NCI-H2171 (cell line): ENCODE data around the gene ANKS1B.
"Not testable (repeated sequence)": the region's sequence is repeated elsewhere in the genome, so short reads cannot be mapped to it uniquely, and the experiment has no call there.

ENCODE experiments used
- DNase-seq: peaks from one replicate; lab custom pipeline; 2025; lab: John Stamatoyannopoulos, UW

Gene ANKS1B

GRCh38 chr12:99870085-99870484 lies 114.7 kb downstream of the ANKS1B start:
- DNase-seq: no peak

- DNase-seq: no peak
Measured at GRCh38 chr12:99861731-99862130, 123.0 kb downstream of the ANKS1B start.

DNA sequence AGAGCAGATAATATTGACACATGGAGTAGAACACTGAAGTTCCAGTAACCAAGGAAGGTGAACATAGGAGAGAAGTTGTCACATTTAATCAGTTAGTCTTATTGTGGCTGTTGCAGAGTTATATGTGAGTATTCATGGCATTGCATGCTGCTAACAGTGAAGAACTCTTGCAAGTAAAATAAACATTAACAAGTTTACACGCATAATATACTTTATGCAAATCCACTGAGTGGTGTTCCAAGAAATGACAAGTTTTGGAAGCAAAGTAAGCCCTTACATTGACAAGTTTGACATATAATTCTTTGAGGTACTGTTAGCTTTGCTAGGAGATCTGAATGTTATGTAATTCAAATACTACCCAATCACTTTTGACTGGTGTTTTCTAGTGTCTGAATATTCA lies 125.6 kb downstream of the ANKS1B start:
- DNase-seq: no peak

GRCh38 chr12:99852666-99853065 lies 132.1 kb downstream of the ANKS1B start:
- DNase-seq: no peak

- DNase-seq: no peak
Measured at GRCh38 chr12:99847936-99848335, 136.8 kb downstream of the ANKS1B start.

GRCh38 chr12:99834710-99835109 lies 150.0 kb downstream of the ANKS1B start:
- no peak for DNase-seq

- no peak for DNase-seq
Measured at GRCh38 chr12:99833397-99833796, 151.3 kb downstream of the ANKS1B start.

- peak; percentile 95 for DNase-seq
Measured at GRCh38 chr12:99824900-99825542, 159.7 kb downstream of the ANKS1B start.

DNA sequence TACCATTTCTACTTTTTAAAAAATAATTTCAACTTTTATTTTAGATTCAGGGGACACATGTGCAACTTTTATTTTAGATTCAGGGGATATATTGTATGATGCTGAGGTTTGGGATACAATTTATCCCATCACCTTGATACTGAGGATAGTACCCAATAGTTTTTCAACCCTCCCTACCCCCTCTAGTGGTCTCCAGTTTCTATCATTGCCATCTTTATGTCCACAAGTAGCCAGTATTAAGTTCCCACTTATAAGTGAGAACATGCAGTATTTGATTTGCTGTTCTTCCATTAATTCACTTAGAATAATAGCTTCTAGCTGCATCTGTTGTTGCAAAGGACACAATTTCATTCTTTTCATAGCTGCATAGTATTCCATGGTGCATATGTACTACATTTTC lies 162.5 kb downstream of the ANKS1B start:
- DNase-seq: no peak

DNA sequence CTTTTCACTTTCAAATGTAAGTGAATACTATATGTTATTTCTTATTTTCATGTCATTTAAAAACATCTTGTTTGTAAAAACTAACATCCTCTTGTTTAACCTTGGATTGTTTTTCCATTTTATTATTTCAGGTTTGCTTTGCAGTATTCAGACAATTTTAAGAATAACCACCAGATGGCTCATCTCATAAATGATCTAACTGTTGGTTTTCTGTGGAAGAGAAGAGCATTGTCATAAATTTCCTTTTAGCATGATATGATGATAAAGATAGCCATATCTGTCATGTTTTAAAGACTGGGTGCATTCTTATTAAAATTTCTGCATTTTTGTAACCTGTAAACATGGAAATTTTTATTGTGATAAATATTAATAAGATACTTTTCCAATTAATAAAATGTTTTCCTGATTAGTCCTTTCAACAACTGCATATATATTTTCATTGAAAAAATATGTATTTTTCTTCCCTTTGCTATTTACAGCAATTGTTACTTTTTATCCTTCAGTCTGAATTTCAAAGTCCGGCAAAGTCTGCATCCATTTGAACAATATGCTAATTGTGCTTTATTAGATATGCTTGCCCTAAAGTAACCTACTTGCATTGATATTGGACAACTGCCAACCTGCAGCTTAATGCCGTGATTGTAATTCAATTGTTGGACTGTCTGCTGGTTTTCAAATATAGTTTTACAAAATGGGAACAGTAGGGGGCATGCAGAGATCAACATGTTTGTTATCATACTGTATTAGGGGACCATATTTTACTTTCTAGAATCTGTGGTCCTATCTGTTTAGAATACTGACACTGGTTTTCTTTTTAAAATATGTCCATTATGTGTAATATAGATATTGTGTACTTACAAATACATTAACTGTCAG lies 173.8 kb downstream of the ANKS1B start:
- DNase-seq: peak; percentile 79

GRCh38 chr12:99809909-99810308 lies 174.8 kb downstream of the ANKS1B start:
- no peak for DNase-seq

DNA sequence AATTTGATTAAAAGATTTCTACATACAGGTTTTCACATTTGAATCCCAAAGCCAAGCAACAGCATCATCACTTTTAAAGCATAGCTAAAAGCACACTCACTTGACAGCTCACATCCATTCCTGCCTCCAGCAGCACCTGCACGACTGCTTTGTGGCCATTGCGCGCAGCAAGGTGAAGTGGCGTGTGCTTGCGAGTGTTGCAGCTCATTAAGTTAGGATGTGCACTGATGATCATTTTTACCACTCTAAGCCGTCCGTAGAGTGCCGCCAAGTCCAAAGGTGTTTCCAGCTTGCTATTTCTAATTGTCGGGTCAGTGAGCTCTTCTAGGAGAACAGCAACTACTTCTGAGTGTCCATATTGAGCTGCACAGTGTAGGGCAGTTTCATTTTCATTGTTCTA lies 178.4 kb downstream of the ANKS1B start:
- DNase-seq: no peak

GRCh38 chr12:99804715-99805114 lies 180.0 kb downstream of the ANKS1B start:
- DNase-seq: no peak

DNA sequence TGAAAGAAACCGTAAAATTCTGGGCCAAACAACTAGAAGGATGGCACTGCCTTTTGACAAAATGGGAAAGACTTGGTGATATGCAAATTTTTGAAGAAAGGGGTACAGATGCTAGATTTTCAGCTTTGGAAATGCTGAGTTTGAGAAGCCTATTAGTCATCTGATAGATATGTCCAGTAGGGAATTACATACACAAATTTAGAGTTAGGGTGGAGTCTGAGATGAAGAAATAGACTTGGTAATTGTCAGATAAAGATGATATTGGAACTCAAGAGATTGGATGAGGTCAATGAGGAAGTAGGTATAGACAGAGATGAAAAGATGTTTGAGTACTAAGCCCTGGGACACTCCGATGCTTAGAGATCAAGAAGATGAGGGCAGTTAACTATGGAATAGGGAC lies 184.1 kb downstream of the ANKS1B start:
- DNase-seq: no peak

- DNase-seq: not testable (repeated sequence)
Measured at GRCh38 chr12:99797931-99798330, 186.8 kb downstream of the ANKS1B start.

- DNase-seq: no peak
Measured at GRCh38 chr12:99783421-99783820, 201.3 kb downstream of the ANKS1B start.

DNA sequence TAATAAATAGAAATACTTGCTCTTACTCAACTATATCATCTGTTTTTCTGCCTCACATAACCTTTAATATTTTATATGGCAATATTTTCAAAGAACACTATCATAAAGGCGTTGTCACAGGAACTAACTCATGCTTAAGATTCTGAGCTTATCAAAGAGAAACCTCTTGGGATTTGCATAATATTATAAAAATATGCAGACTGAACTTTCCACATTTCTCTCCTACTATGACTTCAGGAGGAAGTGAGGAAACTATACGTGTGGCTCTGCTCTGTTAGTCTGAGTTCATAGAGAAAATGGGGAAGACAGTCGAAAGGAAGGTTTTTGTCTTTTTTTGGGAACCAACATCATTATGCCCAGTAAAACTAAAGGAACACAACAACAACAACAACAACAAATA lies 212.5 kb downstream of the ANKS1B start:
- DNase-seq: no peak

- DNase-seq: no peak
Measured at GRCh38 chr12:99771659-99772058, 213.1 kb downstream of the ANKS1B start.

- DNase-seq: no peak
Measured at GRCh38 chr12:99769396-99769980, 215.2 kb downstream of the ANKS1B start.

DNA sequence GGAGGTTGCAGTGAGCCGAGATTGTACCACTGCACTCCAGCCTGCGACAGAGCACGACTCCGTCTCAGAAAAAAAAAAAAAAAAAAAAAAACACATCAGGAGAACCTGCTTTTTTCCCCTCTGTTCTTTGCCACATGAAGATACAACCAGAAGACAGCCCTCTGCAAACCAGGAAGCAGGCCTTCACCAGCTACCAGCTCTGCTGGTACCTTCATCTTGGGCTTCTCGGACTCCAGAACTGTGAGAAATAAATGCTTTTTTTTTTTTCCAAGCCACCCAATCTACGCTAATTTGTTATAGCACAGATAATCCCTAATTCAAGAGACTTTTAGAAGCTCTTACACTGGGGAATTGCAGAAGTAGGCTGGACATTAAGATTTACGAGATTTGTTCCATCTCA lies 216.0 kb downstream of the ANKS1B start:
- DNase-seq: no peak

DNA sequence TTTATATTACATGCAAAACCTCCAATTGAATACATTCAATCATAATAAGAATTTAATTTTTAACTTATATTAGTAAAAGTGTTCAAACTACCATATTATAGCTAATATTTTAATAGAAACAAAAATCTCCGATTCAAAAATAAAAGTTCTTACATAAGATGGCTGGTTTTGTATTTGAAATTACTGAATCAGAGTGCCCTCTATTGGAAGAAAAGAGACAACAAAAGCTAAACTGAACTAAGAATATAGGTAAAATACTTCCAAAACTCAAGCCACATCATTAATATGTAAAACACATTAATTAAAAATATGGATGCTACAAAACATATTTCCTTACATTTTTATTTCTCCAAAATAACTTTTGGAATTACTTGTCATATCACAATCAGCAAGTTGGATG lies 216.9 kb downstream of the ANKS1B start:
- DNase-seq: peak; percentile 7

DNA sequence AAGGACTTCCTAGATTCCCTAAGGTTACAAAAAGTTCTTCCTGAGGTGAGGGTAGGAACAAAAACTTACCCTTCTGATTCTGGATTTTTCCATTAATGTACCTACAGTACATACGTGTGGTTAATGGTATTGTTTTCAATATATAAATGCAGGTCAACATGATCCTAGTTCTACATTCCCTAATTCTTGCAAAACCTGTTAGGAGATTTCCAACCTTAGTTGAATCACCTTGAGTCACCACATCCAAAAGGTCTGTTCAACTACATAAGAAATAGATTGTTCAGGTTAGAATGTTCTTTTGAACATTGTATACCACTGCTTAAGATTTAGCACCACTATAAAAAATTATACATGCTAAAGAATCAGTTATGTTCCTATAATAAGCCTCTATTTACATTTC lies 218.3 kb downstream of the ANKS1B start:
- DNase-seq: no peak

- no peak for DNase-seq
Measured at GRCh38 chr12:99765469-99766114, 219.1 kb downstream of the ANKS1B start.
